ENCODE data around the gene PRAC1.

PRAC1 gene

DNA sequence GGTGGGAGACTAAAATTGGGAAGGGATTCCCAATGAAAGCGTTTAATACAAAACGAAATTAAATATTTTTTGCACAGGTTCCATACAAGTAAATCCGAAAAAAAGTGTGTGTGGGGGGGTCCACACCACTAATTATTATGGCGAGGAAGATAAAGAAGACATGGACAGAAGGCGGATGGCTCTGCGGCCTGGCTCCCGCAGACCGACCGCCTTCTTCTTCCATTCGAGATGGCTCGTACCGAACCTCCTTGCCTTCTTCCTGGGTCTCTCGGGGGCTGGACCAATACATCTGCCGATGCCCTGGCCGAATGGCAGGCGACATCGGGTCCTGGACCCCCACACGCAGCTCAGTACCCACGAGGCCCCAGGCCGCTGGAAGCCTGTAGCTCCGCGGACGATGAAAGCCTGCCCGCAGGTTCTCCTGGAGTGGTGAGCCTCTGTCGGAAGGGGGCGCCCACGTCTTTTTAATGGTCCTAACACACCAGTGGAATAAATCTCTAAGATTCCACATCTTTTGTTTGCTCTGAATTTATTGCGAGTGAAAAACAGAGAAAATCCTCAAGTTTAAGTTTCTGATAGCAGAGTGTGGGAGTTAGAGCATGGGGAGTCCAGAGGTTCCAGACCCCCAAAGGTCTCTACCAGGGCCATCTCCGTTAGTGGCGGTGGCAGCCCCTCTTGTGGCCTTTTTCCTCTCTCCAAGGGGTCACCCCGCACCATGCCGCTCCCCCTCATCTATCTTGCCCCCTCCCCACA is 2.1 kb upstream of the PRAC1 start:
- TF ChIP-seq, protein P1, sequence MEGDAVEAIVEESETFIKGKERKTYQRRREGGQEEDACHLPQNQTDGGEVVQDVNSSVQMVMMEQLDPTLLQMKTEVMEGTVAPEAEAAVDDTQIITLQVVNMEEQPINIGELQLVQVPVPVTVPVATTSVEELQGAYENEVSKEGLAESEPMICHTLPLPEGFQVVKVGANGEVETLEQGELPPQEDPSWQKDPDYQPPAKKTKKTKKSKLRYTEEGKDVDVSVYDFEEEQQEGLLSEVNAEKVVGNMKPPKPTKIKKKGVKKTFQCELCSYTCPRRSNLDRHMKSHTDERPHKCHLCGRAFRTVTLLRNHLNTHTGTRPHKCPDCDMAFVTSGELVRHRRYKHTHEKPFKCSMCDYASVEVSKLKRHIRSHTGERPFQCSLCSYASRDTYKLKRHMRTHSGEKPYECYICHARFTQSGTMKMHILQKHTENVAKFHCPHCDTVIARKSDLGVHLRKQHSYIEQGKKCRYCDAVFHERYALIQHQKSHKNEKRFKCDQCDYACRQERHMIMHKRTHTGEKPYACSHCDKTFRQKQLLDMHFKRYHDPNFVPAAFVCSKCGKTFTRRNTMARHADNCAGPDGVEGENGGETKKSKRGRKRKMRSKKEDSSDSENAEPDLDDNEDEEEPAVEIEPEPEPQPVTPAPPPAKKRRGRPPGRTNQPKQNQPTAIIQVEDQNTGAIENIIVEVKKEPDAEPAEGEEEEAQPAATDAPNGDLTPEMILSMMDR (conservative IDR thresholded peaks at IDR 0.05), result peak; percentile 85
- H3K27ac ChIP-seq, result peak overlapping the region; percentile 100

DNA sequence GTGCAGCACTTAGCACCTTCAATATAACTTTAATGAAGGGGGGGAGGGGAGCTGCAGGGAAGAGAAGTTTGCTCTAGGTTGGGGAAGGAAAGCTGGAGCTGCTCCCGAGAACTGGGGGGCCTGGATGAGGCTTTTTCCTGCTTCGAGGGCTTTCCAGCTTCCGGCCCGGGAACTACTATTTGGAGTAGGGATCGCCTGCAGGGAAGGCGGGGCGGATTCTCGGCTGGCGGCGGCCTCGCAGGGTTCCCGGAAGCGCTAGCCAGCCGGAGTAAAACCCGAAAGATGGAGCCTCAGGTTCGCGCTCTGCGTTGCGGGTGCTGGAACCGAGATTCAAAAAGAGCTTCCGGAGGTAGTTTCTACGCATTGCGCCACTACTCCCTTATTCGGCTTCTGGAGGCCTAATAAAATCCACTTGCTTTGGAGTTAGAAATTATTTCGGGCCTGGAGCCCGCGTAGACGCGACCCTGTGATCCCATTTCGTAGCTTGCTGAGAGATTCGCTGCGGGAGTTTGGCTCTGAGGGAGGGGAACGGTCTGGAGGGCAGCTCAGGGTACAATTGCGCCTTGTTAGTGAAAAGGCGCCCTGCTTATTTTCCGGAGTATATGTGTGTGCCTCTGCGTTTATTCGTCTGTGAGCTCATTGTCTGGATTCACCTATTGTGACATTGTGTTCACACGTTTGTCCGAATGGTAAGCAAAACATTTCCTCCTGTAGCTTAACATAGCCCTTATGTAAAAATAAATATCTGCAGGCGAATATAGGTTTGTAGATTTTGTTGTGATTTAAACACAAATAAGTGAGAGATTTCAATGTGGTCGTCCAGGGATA is 1.3 kb upstream of the PRAC1 start:
- H3K27ac ChIP-seq, result peak overlapping the region; percentile 100
- TF ChIP-seq, protein P1 (conservative IDR thresholded peaks at IDR 0.05), result no peak

DNA sequence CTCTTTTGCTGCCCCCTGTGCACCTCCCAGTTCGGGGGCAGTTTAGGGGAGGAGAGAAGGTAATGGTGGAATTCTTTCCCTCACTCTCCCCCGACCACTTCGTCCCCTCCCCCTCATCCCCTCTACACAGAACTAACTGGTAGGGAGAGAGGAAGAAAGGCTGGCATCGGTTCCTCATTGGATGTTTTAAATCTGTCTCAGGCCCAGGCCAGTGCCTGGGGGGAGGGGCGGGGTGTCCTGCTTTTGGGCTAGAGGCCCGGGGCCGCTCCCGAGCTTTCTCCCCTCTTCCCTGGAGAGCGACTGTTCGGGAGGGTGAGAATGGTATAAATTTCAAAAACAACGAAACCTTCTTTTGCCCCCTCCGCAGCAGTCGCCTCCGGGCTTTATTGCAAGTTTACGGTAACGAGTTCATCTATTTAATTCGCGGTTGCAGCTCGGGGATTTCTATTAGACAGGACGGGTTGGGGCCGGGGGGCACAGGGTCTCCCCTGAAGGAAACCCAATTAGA is 651 bp upstream of the PRAC1 start, which contains the start of gene PRAC2:
Gene PRAC2 (plus strand): TSS at position 271 of the 508 bp plus-strand sequence. CDS start 1,226 bp downstream, outside the sequence.
- TF ChIP-seq, protein P1 (conservative IDR thresholded peaks at IDR 0.05), result no peak
- peak within 1 kb of the TSS; percentile 100 for H3K27ac ChIP-seq

DNA sequence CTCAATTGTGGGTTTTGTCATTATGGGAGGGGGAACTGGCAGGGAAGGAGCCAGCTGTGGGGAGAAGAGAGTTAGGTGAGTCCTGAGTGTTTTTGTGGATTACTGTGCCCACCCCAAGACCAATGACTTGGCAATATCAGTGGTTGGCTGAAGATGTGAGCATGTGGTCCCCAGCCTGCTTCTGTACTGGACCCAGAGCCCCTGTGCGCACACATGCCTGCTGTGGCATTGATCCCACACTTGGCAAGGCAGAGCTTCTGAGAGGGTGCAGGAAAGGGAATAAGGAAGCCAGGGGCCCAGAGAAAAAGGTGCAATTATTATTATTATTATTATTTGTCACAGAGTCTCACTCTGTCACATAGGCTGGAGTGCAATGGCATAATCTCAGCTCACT is 1.3 kb downstream of the PRAC1 start:
- TF ChIP-seq, protein P1 (conservative IDR thresholded peaks at IDR 0.05), result no peak
- peak overlapping the region; percentile 100 for H3K27ac ChIP-seq

DNA sequence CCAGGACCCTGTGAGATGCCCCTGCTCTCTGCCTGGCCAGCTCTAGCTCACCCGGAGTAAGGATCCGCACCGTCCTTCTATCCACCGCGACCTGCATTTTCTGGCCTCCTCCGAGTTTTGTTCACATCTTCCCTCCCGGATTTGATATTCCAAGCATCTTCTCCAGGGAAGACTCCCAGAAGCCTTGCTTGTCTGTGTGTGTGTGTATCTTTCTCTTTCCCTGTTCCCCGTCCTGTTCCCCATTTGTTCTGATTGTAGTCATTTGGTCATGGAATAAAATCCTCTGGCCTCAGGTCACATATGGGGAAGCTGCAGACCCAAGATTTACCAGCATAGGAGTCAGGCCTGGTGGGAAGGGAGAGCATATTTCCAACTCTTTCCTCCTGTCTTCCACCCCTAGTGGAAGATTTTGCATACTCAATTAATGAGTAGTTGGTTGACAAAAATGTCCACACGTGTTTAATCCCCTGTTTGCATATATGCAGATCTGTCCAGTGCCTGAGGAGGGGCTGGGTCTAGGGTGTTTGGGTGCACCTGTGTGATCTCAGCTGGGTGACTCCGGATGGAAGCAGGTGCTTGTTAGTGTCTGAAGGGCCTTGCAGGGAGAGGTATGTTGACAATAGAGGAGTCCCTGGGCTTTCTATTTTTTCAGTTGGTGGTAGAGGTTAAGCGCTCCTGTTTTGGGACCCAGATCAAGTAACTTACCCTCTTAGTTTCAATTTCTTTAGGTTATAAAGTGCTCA is 1.9 kb downstream of the PRAC1 start:
- TF ChIP-seq, protein P1 (conservative IDR thresholded peaks at IDR 0.05), result 0 out of 2 replicates have a peak, but pooled peaks have one; percentile 8
- peak overlapping the region; percentile 100 for H3K27ac ChIP-seq

DNA sequence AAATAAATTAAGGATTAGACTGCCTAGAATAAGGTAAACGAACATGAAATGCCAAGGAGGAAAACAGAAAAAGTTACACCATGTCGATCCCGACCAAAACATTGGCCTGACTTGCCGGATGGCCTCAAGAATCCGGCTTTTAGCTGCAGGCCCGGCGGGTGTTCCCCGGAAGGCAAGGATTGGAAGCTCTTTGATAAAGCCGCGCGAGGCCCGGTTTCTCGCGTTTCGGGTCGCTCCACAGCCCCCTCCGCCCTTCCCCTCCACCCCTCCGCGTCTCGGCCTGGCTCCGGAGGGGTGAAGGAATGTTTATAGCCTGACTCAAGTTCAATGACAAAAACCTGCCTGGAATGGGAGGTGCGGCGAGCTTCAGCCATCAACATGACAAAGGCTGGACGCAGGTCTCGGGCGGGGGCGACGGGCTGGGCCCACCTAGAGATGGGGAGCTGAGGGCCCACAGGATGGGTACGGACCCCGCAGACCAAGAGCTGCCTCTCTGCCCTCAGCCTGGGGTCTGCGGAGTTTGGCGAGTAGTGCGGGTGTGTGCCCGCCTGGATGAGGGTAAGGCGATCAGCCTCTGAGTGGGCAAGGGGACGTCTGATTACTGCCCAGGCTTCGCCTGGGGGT is 2.6 kb downstream of the PRAC1 start:
- TF ChIP-seq, protein P1 (conservative IDR thresholded peaks at IDR 0.05), result no peak
- H3K27ac ChIP-seq, result peak overlapping the region; percentile 100

Measured in VCaP (cell line).